Measurements from ENCODE around the gene GPR137B. TPM values are rescaled to one million over a fixed set of nuclear protein-coding genes. Genes with fewer than 3 reads are reported as not detected.
"Not testable (repeated sequence)": the region's sequence is repeated elsewhere in the genome, so short reads cannot be mapped to it uniquely, and the experiment has no call there.

Gene GPR137B
- total RNA-seq, 2 donors from 2014 or later: 13.6 to 14.3 TPM

DNA sequence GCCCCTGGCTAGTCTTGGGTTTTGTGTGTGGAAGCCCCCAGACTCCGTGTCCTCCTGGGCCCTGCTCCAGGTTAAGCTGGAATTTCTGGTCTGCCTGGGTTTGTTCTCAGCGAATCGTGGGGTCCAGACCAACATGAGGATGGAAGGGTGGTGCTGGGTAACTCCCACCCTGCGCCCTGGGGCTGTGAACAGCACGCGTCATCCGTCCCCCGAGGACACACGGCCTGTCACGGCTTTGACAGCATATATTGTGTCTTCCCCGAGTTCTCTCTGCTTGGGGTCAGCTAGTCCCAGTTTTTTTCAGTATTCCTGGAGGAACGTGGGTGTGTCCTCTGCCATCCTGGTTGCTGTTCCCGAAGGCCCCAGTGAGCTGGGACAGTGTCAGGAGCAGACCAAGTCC lies 11.8 kb downstream of the GPR137B start:
- Mint-ChIP-seq H3K4me1 (peaks cover 33% of the 10 kb centered on the region), H3K27ac (peak overlapping the region; percentile 71), H3K36me3 (ENCODE audit: low read depth) (no peaks in the 10 kb centered on the region), H3K27me3 (no peaks in the 10 kb centered on the region), H3K4me3 (no peak overlapping the region)
- H3K9me3 ChIP-seq (ENCODE audit: control insufficient read depth, low read length, poor library complexity, severe bottlenecking): no peaks in the 10 kb centered on the region
- DNase-seq (no peak), ATAC-seq (no peak)

DNA sequence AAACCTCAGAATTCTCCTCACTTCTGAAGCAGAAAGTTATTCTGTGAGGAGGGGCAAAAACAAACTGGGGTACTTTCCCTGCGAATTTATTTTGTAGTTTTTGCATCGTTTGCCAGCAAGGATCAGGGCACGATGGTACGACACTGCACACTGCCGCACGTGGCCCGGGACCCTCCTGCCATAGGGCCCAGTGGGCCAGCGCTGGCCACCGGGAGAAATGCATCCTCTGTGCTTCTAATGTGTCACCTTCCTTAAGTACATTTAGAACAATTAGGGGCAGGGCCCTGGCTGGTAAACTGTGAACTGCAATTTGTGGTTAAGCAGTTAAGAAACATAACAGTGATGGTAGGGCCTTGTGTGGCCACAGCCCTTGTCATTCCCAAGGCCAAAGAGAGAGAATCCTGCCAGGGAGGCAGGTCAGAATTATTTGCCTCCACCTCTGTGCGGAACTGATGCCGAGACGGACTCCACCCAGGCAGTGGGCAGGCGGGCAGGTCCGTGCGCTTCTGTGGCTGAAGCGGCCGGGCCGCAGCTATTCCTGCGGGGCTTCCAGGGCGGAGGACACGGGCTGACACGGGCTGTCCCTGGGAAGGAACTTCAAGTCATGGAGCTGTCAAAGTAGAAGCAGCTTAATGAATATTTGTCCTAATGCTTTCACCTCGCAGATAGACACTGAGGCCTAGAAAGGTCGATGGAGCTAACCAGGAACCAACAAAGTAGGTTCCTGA lies 12.5 kb downstream of the GPR137B start:
- Mint-ChIP-seq H3K27ac (peak overlapping the region; percentile 71), H3K36me3 (ENCODE audit: low read depth) (no peaks in the 10 kb centered on the region), H3K27me3 (no peaks in the 10 kb centered on the region), H3K4me3 (peak overlapping the region; percentile 74), H3K4me1 (peaks cover 32% of the 10 kb centered on the region)
- DNase-seq: no peak
- ATAC-seq: no peak
- H3K9me3 ChIP-seq (ENCODE audit: control insufficient read depth, low read length, poor library complexity, severe bottlenecking): no peaks in the 10 kb centered on the region

DNA sequence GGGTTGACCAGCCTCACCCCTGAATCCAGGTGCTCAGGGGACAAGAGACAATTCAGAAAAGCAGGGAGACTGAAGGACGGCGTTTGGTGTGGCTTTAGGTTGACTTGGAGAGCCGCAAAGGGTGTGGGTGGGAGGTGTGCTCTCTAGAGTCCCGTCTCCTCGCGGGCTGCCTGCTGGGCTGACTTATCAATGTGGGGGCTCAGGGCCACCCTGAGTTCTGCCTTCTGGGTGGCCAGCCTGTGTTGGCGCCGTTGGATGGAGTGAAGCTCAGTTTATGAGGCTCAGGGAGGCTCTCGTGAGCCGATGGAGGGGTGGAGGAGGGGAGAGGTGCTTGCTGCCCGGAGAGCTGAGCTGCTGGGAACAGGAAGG lies 13.0 kb downstream of the GPR137B start:
- H3K4me3 Mint-ChIP-seq: peak overlapping the region; percentile 74
- H3K9me3 ChIP-seq (ENCODE audit: control insufficient read depth, low read length, poor library complexity, severe bottlenecking): no peaks in the 10 kb centered on the region
- DNase-seq (no peak), ATAC-seq (no peak)
- peaks cover 28% of the 10 kb centered on the region for H3K4me1 Mint-ChIP-seq
- H3K36me3 Mint-ChIP-seq (ENCODE audit: low read depth): no peaks in the 10 kb centered on the region
- no peaks in the 10 kb centered on the region for H3K27me3 Mint-ChIP-seq
- H3K27ac Mint-ChIP-seq: peak overlapping the region; percentile 71

DNA sequence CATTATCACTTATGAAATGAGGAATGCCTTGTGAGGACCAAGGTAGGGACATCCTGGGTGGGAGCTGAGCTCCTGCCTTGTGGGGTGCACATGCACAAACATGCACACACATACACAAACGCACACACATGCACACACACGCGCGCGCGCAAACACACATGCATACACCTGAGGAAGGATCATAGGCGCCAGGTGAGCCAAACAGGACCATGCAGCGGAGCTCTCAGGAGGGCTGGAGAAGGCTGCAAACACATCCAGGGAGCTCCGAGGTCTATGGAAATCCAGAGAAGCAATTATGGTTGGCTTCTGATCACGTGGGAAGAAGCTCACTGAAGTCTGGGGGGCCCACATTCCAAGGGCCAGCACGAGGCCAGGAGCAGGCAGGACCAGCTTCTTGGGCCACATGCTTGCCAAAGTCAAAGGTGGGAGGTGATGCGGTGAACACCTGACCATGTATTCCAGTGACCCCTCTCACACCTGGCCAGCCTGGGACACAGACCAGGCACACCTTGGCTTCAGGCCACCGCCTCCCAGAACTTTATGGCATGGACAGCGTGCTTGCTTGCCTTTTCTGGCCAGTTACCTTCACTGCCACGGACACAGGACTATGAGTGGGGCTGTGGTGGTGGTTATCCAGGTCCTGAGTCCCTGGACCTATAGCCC lies 13.6 kb downstream of the GPR137B start:
- Mint-ChIP-seq H3K4me3 (peak overlapping the region; percentile 76), H3K36me3 (ENCODE audit: low read depth) (no peaks in the 10 kb centered on the region), H3K27me3 (no peaks in the 10 kb centered on the region), H3K27ac (peak overlapping the region; percentile 71), H3K4me1 (peaks cover 28% of the 10 kb centered on the region)
- ATAC-seq: no peak
- no peaks in the 10 kb centered on the region for H3K9me3 ChIP-seq (ENCODE audit: control insufficient read depth, low read length, poor library complexity, severe bottlenecking)
- no peak for DNase-seq

DNA sequence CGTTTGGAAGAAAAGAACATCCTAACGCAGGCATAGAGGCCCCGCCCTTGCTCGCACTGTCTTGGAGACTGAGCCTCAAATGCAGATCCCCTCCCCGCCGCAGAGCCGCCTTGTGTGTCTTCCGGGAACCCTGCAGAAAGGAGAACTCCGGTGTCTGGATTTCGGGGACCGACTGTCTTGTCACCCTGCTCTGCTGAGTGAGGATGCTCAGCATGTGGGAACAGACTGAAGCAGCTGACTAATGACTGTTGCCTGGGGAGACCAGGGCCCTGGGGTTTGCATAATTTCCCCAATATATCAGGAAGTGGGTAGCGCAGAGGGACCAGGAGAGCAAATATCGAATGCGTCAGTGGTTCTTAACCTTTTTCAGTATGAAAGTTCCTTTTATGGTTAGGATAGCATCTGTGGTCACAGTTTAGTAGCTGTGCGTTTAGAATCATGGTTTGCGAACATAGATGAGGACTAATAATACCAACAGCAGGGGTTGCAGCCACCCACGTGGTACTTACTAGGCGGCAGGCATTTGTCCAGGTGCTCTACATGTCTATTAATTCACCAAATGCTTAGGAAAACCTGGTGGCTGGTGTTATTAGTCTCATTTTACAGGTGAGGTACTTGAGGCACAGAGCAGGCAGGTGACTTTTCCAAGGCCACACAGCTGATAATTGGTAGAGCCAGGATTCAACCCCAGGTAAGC lies 14.3 kb downstream of the GPR137B start:
- peak overlapping the region; percentile 76 for H3K4me3 Mint-ChIP-seq
- DNase-seq: peak in 2 of 3 donors; percentile 21 to 28
- peak; percentile 92 for ATAC-seq
- no peaks in the 10 kb centered on the region for H3K27me3 Mint-ChIP-seq
- H3K27ac Mint-ChIP-seq: peak overlapping the region; percentile 71
- peaks cover 2% of the 10 kb centered on the region for H3K36me3 Mint-ChIP-seq (ENCODE audit: low read depth)
- H3K9me3 ChIP-seq (ENCODE audit: control insufficient read depth, low read length, poor library complexity, severe bottlenecking): no peaks in the 10 kb centered on the region
- peaks cover 28% of the 10 kb centered on the region for H3K4me1 Mint-ChIP-seq

DNA sequence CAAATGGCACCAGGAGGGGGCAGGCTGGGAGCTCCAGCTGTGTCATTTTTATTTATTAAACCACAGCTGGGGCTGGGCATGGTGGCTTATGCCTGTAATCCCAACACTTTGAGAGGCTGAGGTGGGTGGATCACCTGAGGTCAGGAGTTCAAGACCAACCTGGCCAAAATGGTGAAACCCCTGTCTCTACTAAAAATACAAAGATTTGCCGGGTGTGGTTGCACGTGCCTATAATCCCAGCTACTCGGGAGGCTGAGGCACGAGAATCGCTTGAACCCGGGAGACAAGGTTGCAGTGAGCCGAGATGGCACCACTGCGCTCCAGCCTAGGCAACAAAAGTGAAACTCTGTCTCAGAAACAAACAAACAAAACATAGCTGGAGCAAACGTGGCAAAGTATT lies 15.7 kb downstream of the GPR137B start:
- H3K36me3 Mint-ChIP-seq (ENCODE audit: low read depth); H3K9me3 ChIP-seq (ENCODE audit: control insufficient read depth, low read length, poor library complexity, severe bottlenecking); H3K4me3 Mint-ChIP-seq; DNase-seq; H3K27ac Mint-ChIP-seq; H3K27me3 Mint-ChIP-seq; ATAC-seq: not testable (repeated sequence)
- H3K4me1 Mint-ChIP-seq: peaks cover 28% of the 10 kb centered on the region

DNA sequence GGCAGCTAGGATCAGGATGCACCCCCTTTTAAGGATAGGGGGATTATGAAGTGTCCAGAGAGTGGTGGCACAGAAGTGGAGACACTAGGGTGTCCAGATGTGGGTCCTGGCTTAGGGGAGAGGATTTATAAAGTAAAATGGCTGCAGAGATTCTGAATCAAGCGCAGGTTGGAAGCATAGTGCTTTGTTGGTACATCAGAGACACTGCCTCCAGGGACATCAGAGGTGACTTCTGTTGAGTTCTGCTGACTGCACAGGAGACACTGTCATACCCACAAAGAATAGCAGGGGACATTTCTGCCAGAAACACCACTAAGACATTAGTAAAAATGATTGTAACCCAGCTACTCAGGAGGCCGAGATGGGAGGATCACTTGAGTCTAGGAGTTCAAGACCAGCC lies 16.4 kb downstream of the GPR137B start:
- Mint-ChIP-seq H3K4me1 (peaks cover 25% of the 10 kb centered on the region), H3K4me3 (no peak overlapping the region), H3K27ac (no peak overlapping the region), H3K36me3 (ENCODE audit: low read depth) (peaks cover 4% of the 10 kb centered on the region), H3K27me3 (no peaks in the 10 kb centered on the region)
- no peak for ATAC-seq
- no peak for DNase-seq
- H3K9me3 ChIP-seq (ENCODE audit: control insufficient read depth, low read length, poor library complexity, severe bottlenecking): no peaks in the 10 kb centered on the region

DNA sequence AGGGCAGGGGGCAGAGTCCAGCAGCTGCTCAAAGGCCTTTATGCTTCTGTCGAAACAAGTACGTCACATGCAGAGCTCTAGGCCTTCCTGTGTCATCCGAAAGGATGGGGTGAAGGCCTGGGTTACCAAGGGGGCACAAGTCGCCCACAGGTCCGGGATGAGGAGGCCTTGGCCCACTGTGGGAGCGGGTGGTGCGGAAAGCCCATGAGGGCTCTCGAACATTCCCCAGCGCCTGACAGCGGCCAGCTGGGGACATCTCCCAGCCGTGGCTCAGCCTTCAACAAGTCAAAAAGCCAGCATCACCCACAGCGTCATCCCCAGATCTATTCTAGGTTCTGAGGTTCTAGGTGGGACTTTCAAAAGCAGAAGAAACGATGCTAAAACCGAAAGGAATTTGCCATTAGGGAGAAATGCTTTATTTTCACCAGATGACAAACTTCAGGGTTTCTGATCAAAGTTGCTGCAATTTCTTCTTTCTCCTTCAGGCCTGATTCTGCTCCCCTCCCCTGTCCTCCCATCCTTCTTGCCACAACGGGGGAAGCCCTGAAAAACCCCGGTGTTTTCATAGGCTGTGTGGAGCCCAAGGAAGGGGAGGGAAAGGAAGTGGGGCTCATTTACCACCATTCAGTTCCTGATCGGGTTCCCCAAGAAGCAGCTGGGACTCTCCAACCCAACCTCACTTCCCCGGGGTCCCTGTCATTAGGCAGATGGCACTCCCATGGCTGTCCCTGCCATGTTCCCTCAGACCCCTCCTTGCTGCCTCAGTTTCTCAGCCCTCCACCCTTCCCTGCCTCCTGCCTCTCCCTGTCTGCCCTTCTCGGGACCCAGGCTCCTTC lies 17.6 kb downstream of the GPR137B start:
- Mint-ChIP-seq H3K36me3 (ENCODE audit: low read depth) (peaks cover 11% of the 10 kb centered on the region), H3K27me3 (no peaks in the 10 kb centered on the region), H3K4me1 (peaks cover 22% of the 10 kb centered on the region), H3K4me3 (peak overlapping the region; percentile 25), H3K27ac (peak overlapping the region; percentile 78)
- no peaks in the 10 kb centered on the region for H3K9me3 ChIP-seq (ENCODE audit: control insufficient read depth, low read length, poor library complexity, severe bottlenecking)
- ATAC-seq (no peak), DNase-seq (no peak)

DNA sequence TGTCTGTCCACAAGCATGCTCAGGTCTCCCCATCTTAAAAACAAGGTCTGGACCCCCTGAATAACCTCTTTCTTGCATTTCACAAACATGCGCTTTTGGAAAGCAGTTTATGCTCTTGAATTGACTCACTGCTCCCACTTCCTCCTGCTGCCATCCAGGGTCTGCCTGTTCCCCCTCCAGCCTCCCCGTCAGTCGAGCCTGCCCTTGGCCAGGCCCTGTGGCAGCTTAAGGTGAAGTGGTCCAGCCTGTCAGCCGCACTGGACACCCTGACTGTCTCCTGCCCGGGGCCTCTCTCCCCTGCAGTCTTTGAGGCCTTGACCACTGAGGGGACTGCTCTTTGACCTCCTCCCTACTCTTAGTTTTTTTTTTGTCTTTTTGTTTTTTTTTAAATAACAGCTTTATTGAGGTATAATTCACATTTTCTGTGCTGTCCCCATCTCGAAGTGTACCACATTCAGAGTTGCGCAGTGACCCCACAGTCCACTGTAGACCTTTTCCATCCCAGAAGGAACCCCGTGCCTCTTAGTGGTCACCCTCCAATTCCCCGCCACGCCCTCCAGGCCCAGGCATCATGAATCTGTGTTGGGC lies 18.3 kb downstream of the GPR137B start:
- DNase-seq (no peak), ATAC-seq (no peak)
- H3K27ac Mint-ChIP-seq: peak overlapping the region; percentile 78
- H3K36me3 Mint-ChIP-seq (ENCODE audit: low read depth): peaks cover 11% of the 10 kb centered on the region
- peaks cover 16% of the 10 kb centered on the region for H3K4me1 Mint-ChIP-seq
- H3K4me3 Mint-ChIP-seq: peak overlapping the region; percentile 21
- no peaks in the 10 kb centered on the region for H3K9me3 ChIP-seq (ENCODE audit: control insufficient read depth, low read length, poor library complexity, severe bottlenecking)
- H3K27me3 Mint-ChIP-seq: no peaks in the 10 kb centered on the region

DNA sequence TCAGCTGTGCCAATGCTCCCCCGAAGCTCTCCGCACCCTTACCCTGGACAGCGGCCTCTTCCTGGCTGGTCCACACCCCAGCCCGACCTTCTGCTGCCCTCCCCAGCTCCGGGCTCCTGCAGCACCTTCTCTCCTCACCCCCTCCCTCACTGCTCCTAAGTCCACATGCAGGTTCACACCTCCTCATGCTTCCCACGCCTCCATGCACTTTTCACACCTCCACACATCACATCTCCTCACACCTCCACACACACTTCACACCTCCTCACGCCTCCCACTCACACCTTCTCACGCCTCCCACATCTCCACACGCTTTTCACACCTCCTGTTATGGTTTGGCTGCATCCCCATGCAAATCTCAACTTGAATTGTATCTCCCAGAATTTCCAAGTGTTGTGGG lies 18.9 kb downstream of the GPR137B start:
- DNase-seq (no peak), ATAC-seq (no peak)
- Mint-ChIP-seq H3K4me3 (no peak overlapping the region), H3K4me1 (peaks cover 14% of the 10 kb centered on the region), H3K36me3 (ENCODE audit: low read depth) (peaks cover 11% of the 10 kb centered on the region), H3K27me3 (no peaks in the 10 kb centered on the region), H3K27ac (no peak overlapping the region)
- no peaks in the 10 kb centered on the region for H3K9me3 ChIP-seq (ENCODE audit: control insufficient read depth, low read length, poor library complexity, severe bottlenecking)

DNA sequence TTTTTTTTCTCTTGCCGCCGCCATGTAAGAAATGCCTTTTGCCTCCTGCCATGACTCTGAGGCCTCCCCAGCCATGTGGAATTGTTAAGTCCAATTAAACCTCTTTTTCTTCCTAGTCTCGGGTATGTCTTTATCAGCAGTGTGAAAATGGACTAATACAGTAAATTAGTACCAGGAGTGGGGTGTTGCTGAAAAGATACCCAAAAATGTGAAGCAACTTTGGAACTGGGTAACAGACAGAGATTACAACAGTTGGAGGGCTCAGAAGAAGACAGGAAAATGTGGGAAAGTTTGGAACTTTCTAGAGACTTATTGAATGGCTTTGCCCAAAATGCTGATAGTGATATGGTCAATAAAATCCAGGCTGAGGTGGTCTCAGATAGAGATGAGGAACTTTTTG lies 19.4 kb downstream of the GPR137B start:
- H3K9me3 ChIP-seq (ENCODE audit: control insufficient read depth, low read length, poor library complexity, severe bottlenecking); ATAC-seq; H3K4me3 Mint-ChIP-seq; H3K27ac Mint-ChIP-seq; DNase-seq; H3K27me3 Mint-ChIP-seq: not testable (repeated sequence)
- H3K36me3 Mint-ChIP-seq (ENCODE audit: low read depth): peaks cover 11% of the 10 kb centered on the region
- H3K4me1 Mint-ChIP-seq: peaks cover 10% of the 10 kb centered on the region

DNA sequence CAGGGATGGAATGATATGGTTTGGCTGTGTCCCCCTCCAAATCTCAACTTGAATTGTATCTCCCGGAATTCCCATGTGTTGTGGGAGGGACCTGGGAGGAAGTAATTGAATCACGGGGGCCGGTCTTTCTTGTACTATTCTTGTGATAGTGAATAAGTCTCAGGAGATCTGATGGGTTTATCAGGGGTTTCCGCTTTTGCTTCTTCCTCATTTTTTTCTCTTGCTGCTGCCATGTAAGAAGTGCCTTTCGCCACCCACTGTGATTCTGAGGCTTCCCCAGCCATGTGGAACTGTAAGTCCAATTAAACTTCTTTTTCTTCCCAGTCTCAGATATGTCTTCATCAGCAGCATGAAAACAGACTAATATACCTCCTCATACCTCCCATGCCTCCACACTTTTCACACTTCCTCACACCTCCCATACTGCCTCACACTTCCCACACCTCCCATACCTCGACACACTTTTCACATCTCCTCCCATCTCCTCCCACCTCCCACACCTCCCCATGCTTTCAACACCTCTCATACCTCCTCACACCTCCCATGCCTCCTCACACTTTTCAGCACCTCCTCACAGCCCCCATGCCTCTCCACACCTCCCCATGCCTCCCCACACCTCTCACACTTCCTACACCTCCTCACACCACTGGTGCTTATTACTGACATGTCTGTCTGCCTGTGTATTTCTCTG lies 21.3 kb downstream of the GPR137B start:
- Mint-ChIP-seq H3K27me3 (no peaks in the 10 kb centered on the region), H3K36me3 (ENCODE audit: low read depth) (peaks cover 11% of the 10 kb centered on the region), H3K4me1 (peaks cover 5% of the 10 kb centered on the region), H3K27ac (no peak overlapping the region), H3K4me3 (no peak overlapping the region)
- no peak for ATAC-seq
- no peaks in the 10 kb centered on the region for H3K9me3 ChIP-seq (ENCODE audit: control insufficient read depth, low read length, poor library complexity, severe bottlenecking)
- DNase-seq: no peak
